GM18505 (cell line): ENCODE data around the gene INTS15.

ENCODE experiments used
- ATAC-seq: cut with Tn5 transposase; IDR thresholded peaks from one replicate; pipeline ENCODE4 v1.9.1; 2021; ENCODE audit not compliant: unreplicated experiment
- POLR2A ChIP-seq: IDR thresholded peaks from 4 replicates; pipeline ENCODE4 v1.6.1; 2011; ENCODE audit warnings: borderline replicate concordance; ENCODE audit not compliant: insufficient read depth, insufficient read length; ENCODE audit errors: extremely low read depth

INTS15 gene

GRCh38 chr7:6647541-6647940 is 57.7 kb downstream of the INTS15 start:
- ATAC-seq = no peak
- no peak for TF ChIP-seq POLR2A

GRCh38 chr7:6648066-6648814 is 58.4 kb downstream of the INTS15 start:
- no peak for ATAC-seq
- TF ChIP-seq POLR2A = no peak

- ATAC-seq = no peak
- no peak for TF ChIP-seq POLR2A
Observed at GRCh38 chr7:6648815-6649104, 58.9 kb downstream of the INTS15 start.

- no peak for TF ChIP-seq POLR2A
- no peak for ATAC-seq
Observed at GRCh38 chr7:6649241-6649961, 59.6 kb downstream of the INTS15 start.

- no peak for TF ChIP-seq POLR2A
- ATAC-seq = no peak
Observed at GRCh38 chr7:6650086-6650485, 60.3 kb downstream of the INTS15 start.

GRCh38 chr7:6650521-6651011 is 60.7 kb downstream of the INTS15 start:
- TF ChIP-seq POLR2A = no peak
- no peak for ATAC-seq

GRCh38 chr7:6651851-6652445 is 62.1 kb downstream of the INTS15 start:
- no peak for ATAC-seq
- TF ChIP-seq POLR2A = no peak

- no peak for TF ChIP-seq POLR2A
- ATAC-seq = no peak
Observed at GRCh38 chr7:6652446-6653011, 62.7 kb downstream of the INTS15 start.

- no peak for TF ChIP-seq POLR2A
- no peak for ATAC-seq
Observed at GRCh38 chr7:6653071-6654003, 63.5 kb downstream of the INTS15 start.

GRCh38 chr7:6654113-6654841 is 64.5 kb downstream of the INTS15 start:
- TF ChIP-seq POLR2A = no peak
- ATAC-seq = no peak

- no peak for TF ChIP-seq POLR2A
- no peak for ATAC-seq
Observed at GRCh38 chr7:6654842-6655610, 65.2 kb downstream of the INTS15 start.

- no peak for ATAC-seq
- no peak for TF ChIP-seq POLR2A
Observed at GRCh38 chr7:6655636-6656385, 66.0 kb downstream of the INTS15 start.
